GM21576 (cell line): Measurements from ENCODE around the gene GFAP.

Experiments used
- ATAC-seq: cut with Tn5 transposase; IDR thresholded peaks from one replicate; pipeline ENCODE4 v1.9.1; 2021; ENCODE audit warnings: mild to moderate bottlenecking, moderate library complexity; ENCODE audit not compliant: unreplicated experiment

GFAP gene

DNA sequence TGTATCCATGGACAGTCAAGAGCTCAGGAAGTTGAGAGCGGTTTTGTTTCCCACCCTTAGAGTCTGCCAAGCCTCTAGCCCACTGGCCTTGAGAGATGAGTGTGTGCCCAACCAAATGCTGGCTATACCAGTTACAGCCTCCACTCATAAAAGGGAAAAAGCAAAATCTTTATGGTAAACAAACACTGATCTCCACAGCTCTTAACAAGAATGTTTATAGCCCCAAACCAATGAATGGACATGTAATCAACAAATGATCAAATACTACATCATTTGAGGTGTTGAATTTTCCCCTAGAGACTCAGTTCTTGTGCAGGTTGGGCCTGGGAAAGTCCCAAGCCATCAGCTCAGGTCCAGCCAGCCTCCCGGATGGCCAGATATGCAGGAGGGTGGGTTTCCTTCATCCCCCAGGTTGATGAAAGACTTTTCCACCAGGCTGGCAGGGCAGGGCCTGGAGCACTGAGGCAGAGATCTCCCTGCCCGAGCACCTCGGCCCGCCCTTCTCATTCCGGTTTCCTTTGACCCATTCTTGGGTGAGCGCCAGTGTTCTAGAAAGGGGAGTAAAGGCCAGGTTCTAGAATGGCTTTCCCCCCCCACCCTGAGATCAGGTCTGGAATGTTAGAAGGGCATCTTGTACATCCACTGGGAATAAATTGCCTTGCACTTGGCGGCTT, 12.2 kb downstream of the GFAP start:
- no peak for ATAC-seq

DNA sequence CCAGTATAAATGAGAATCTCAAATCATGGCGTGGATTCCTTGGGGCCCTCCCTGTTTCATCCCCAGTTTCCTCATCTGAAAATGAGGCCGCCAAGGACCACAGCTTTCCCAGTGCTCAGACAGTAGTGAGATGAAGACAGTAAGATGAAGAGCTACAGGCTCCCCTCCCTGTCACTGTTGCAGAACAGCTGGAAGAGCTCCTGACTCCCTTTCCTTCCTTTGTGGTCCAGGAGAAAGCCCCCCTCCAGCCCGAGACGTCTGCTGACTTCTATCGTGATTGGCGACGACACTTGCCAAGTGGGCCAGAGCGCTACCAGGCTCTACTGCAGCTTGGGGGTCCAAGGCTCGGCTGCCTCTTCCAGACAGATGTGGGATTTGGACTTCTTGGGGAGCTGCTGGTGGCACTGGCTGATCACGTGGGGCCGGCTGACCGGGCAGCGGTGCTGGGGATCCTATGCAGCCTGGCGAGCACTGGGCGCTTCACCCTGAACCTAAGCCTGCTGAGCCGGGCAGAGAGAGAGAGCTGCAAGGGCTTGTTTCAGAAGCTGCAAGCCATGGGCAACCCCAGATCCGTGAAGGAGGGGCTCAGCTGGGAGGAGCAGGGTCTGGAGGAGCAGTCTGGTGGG, 13.1 kb downstream of the GFAP start:
- no peak for ATAC-seq

DNA sequence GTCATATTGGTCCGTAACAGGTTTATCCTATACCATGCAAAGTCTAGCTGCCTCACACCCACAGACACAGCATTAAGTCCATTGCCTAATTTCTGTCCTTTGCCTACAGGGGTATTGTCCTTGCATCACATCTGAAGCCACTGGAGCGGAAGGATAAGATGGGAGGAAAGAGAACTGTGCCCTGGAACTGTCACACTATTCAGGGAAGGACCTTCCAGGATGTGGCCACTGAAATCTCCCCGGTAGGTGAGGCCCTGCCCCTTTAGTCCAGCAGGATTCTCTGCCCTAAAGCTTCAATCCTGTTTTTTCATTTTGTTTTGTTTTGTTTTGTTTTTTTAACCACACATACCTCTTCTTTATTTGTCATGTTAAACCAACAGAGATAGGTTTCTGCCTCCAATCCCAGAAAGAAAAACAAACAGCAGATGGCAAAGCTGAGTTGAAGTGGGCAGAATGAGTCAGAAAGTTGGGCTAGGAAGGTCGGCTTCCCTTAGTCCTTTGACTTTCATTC, 13.8 kb downstream of the GFAP start:
- no peak for ATAC-seq

DNA sequence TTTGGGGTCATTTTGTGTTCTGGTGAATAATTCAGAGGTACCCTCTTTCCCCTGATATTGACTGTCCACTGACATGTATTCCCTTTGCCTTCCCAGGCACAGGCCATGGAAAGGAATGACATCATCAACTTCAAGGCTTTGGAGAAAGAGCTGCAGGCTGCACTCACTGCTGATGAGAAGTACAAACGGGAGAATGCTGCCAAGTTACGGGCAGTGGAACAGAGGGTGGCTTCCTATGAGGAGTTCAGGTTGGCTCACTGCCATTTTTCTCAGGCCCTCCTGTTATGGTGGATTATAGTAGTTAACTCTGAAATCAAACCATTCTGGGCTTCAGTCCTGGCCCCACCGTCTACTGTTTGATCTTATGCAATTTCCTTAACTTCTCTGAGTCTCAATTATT, 14.4 kb downstream of the GFAP start:
- ATAC-seq: no peak

DNA sequence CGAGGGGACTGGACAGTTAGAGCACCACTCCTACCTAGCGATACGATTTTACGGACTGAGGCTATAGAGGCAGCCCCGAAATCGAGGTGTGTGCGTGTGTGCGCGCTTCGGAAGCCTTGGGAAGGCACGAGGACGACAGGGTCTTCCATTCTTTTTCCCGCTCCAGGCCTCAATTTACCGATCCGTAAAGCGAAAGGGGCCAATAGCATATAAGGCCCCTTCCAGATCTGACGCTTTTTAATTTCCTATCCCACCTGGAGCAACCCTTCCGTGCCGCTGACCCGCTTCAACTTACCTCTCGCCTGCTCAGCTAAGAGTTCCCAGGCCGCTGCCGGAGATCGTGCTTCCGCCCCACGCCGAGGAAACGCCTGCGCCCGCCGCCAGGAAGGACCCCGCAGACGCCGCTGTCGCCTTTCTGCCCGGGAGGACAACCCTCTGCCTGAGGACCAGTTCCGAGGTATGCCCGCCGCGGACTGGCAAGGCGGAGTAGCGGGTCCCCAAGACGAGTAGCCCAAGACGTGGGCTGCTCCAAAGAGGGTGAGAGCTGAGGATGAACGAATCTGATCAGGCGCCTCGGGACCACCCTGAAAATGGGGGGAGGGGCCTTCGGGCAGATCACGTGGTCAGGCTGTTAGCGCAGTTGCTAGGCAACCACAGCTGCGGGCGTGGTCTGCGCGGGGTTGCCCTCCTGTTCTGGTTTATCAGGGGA, 16.1 kb downstream of the GFAP start, which contains the start of gene EFTUD2:
TSS of gene EFTUD2 (minus strand) at position 372 of the 709 bp plus-strand sequence. CDS start 4,924 bp downstream, outside the sequence.
- peak; percentile 75 for ATAC-seq

DNA sequence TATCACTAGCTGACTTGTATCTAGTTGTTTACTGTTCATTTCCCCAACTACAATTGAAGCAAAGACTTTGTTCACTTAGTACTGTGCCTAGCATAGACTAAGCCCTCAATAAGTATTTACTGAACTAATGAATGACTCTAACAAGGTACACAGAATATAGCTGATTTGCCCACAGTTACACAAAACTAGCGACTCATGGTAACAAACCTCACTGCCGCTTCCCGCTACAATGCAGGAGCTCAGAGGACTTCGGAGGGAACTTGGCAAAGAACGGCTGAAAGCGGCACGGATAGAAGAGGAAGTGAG, 16.6 kb downstream of the GFAP start:
- ATAC-seq: no peak

DNA sequence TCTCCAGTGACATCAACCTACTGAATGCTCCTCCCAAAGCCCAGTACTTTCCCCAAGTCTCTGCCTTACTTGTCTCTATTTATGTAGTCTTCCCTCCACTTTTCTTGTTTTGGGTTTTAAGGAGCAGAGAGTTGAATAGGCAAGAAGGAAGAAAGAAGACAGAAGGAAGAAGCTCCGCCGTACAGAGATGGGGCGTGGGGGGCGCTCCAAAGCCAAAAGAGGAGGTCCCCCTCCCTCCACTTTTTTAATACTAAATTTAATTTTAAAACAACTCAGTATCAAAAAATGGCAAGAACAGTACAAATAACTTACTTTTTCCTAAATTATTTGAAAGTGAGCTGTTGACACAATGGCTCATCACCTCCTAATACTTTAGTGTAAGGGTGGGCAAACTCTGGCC, 20.7 kb downstream of the GFAP start:
- no peak for ATAC-seq

DNA sequence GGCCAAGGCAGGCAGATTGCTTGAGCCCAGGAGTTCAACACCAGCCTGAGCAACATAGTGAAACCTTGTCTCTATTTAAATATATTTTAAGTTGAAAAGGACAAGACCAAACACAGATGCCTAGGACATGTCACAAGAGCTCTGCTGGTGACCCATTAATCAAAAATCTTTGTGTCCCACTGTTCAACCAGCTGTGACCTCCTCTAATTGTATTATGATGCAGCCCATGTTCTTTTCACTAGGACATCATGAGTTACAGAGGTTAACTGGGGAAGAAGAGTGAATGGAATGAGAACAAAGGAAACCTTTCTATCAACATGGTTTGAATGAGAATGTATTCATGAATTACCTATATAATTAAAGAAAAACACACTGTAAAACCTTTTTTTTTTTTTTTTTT, 23.1 kb downstream of the GFAP start:
- no peak for ATAC-seq

DNA sequence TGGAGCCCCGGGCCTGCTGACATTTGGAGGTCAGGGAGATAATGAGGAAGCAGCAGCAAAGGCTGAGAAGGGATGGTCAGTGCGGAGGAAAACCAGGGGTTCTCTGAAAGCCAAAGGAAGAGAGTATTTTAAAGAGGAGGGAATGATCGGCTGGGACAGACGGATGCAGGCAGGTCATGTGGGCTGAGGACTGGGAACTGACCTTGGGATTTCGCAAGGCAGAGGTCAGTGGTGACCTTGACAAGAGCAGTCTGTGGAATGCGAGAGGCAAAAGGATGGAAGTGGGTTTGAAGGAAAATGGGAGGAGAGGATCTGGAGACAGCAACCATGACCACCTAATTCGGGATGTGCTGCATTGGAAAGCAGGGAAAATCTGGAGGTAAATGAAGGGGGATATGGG, 26.3 kb downstream of the GFAP start:
- no peak for ATAC-seq

DNA sequence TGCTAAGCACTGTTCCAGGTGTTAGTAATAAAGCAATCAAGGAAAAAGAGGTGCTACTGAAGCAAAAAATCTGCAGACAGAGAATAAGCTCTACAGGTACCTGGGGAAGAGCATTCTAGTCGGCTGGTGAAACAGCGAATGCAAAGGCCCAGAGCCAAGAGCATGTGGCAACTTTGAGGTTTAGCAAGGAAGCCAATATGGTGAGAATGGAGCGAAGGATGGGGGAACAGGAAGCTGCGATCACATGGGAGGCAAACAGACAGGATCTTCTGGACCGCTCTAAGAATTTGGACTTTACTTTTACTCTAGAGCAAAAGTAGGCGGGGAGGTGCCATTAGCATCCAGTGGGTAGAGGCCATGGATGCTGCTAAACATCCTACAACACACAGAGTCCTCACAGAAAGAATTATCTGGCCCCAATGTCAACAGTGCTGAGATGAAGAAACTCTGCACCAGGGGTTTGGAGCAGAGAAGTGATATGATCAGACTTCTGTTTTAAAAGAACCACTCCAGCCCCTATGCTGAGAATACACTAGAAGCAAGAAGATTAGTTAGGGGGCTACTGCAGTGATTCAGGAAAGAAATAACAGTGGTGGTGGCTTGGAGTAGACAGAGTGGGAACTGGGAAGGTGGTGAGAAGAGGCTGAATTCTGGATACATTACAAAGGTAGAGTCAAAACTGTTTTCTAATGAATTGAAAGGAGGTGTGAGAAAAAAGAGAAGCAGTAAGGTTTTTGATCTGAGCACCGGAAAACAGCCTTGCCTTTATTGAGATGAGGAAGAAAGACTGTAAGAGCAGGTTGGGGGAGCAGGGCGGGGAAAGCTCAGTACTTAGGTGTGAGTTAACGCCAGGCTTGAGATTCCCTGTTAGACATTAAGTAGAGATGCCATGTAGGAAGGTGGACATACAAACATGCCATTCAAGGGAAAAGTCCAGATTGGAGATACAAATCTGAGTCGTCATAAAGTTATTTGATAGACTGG, 27.0 kb downstream of the GFAP start:
- no peak for ATAC-seq

DNA sequence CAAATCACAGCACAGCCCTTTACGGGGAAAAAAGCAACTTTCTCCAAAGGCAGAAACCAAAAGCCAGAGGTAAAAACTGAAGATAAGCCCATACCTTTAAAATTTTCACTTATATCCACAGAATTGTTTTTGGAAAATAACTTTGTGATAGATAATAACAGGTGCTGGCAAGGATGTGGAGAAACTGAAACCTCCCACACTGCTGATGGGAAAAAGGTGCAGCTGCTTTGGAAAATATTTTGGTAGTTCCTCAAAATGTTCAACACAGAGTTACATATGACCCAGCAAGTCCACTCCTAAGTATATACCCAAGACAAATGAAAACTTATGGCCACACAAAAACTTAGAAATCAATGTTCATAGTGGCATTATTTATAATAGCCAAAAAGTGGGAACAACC, 28.3 kb downstream of the GFAP start:
- ATAC-seq: no peak

DNA sequence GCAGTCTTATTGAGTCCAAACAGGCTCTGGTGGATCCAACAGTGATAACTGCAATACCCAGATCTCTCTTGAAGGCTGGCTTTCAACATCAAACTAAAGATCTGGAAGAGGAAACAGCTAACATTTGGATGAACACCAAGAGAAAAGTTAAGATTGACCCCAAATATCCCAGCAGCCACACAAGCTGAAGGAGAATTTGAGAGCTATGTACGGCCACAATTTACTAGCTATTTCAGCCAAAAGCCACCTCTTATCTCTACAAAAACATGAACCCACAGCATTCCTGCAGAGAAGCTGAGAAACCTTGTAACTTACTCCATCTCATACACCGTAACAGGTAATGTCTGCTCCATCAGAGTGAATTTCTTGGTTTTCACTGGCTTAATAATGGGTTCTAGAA, 30.4 kb downstream of the GFAP start:
- no peak for ATAC-seq

DNA sequence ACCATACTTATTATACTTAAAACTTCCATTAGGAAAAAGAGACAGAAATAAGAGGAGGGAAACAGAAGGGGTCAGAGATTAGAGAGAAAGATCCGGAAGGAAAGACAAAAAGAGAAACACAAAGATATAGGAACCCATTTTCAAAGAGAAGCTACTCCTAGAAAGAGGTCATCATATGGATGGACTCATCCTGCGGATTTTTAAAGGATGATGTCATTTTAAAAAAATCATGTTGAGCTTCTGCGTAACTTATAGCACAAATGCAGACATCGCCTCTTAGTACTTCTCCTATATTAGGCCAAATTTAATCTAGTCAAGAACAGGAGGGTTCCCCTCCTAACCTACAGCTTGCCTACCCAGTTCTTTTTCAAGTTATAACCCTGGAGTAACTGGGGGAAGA, 34.2 kb downstream of the GFAP start:
- ATAC-seq: no peak

DNA sequence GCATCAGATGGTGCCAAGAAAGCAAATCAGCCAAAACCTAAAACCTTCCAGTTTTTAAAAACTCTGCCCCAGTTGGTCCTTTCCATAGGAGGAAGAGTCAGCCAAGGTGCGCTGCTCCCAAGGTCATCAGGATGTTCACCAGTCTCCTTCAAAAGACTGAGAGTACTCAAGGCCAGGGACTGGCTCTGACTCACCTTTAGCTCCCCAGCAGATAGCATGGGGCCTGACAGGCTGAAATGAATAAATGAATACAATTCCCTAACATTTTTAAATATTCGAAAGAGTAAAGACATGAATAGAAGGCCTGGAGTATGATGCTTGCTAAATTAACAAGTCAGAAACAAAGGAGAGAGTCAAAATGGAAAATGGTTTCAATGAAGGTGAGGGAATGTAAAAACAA, 35.2 kb downstream of the GFAP start:
- ATAC-seq: no peak

DNA sequence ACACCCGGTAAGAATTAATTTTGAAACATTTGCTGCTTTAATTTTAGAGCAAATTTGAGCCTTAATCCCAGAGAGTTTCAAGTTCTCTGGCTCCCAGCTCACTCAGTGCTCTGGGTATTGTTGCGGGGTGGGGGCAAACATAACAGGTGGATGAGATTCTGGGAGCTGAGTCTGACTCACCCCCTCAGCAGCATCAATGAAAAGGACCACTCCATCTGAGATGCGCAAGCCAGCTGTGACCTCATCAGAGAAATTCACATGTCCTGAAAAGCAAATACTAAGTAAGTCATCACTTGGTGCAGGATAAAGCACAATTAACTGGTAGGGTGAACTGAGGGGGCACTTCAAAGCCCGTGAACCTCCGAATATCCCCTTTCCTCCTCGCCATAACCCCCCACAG, 35.9 kb downstream of the GFAP start:
- ATAC-seq: no peak

DNA sequence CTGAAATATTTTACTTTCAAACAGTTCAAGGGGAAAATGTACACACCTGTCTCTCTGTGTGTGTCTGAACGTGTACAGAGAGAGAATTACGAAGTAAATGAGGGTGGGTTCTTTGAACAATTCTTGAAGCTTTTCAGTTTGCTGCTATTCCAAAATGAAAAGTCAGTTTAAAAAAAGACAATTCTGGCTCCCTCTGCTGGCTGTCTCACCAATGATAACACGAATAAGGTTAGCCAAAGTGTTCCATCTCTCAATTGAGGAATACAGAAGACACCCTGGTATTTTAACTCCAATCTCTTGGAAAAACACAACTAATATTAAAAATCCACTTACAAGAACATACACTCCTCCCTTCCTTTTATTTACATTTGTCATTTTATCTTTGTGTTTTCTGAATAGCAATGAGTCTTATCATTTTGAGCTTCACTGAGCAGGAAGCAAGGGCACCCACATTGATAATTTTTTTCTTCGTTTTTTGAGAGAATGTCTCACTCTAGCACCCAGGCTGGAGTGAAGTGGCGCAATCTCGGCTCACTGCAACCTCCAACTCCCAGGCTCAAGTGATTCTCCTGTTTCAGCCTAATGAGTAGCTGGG, 36.6 kb downstream of the GFAP start:
- ATAC-seq: no peak

DNA sequence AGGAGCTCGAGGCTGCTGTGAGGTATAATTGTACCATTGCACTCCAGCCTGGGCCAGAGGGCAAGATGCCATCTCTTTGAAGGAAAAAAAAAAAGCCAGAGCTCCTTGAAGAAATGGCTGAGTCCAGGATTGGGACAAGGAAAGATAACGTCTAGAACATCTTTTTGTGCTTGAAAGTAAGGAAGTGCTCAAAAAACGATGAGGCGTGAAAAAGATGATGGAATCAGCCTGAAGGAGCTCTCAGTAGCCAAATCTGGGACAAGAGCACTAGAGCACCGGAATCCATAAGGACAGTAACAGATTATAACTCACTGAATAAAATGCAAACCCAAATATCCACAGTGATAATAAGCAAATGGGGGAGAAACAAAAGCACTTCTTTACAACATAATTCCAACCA, 38.2 kb downstream of the GFAP start:
- ATAC-seq: no peak

DNA sequence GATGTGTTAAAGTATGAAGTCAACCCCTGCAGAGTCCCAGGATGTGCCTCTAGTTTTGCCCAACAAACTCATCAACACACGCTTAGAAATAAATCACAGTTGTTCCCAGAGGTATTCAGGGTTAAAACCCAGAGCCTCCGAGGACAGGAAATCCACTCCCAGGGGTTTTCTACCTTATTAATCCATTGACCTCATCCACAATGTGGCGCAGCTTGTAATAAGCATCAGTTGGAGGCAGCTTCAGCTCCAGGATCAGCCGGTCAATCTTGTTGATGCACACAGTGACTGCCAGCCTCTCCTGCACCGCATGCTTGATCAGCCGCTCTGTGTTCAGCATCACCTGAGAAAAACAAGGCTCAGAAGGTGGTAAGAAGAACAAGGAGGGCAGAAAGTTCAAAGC, 39.5 kb downstream of the GFAP start:
- ATAC-seq: no peak

DNA sequence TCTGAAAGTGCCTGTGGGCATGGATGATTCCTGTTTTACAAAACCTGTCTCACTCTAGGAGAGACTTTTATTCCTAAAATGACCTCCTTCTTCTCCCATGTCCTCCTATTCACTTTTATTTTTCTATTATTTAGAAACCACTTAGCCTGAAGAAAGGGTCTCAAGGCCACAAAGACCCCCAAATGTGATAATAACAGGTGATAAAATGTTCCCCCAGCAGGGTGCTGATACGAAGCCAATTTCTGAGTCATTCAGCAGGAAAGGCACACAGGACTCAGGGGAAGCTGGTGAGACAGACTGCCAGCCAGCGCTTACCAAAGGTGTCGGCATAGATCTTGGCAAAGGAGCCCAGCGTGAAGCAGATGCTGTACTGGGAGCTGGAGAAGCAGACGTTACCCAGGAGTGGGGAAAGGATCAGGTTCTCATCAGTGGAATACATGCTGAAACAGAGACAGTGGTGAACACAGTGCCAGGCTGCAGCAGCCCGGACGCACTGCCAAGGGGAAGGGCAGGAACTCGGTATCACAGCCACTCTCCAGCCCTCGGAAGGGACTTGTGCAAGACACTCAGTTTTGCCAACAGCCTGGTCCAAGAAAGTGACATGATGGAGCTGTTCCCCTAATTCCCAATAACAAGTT, 43.0 kb downstream of the GFAP start:
- no peak for ATAC-seq

DNA sequence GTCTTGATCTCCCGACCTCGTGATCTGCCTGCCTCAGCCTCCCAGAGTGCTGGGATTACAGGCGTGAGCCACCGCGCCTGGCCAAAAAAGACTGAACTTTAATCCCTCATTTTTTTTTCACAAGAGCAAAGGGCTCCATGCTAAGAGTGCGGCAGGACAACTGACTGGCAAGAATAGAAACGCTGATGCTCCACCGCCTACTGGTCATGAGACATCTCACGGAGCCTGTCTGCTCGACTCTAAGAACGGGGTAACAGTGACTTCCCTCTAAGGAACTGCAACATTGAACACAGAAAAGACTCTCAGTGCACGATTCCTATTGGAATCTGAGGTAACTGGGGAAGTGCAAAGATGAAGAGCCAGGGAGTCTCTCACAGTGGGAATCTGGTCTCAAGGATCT, 43.7 kb downstream of the GFAP start:
- no peak for ATAC-seq
